ENCODE measurements around the gene RHBDL1.
A peak's percentile ranks its signal among the peaks of the same experiment; 100 is the strongest.
"Not testable (repeated sequence)": the region's sequence is repeated elsewhere in the genome, so short reads cannot be mapped to it uniquely, and the experiment has no call there.

Gene RHBDL1

DNA sequence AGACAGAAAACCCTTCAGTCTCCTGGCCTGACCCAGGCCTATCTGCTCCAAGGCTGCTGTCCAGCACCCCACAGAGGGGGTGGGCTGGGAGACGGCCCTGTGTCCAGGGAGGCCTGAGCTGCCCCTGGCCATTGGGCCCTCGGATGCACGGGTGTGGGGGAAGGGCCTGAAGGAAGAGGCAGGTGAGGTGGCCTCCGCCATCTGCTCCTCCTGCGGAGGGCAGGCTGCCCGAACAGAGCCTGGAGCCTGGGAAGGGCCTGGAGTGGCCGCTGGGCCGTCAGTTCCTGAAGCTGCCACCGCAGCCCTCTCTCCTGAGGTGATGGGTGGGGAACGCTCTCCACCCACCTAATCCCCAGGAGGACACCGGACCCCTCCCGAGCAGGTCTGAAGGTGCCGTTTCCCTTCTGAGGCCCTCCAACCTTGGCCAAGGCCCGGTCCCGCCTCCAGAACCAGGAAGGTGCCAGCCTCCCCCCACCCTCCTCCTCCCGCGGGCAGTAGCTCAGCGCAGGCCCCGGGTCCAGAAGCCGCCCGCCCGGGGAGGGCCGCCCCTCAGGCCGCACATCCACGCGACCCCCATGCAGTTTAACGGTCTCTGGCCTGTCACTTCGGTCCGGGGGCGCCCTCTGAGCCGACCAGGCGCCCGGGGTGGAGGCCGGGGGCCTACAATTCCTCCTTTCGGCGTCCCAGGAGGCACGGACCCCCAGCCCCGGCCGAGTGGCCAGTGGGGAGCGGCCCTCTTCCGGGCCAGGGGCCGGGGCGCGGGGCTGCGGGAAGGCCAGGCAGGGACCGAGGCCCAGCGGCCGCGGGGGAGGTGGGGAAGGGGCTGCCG, 29.3 kb downstream of the RHBDL1 start:
- DNase-seq (ENCODE audit: low read depth in 1 of 2, low spot score in 1 of 2), result no peak

DNA sequence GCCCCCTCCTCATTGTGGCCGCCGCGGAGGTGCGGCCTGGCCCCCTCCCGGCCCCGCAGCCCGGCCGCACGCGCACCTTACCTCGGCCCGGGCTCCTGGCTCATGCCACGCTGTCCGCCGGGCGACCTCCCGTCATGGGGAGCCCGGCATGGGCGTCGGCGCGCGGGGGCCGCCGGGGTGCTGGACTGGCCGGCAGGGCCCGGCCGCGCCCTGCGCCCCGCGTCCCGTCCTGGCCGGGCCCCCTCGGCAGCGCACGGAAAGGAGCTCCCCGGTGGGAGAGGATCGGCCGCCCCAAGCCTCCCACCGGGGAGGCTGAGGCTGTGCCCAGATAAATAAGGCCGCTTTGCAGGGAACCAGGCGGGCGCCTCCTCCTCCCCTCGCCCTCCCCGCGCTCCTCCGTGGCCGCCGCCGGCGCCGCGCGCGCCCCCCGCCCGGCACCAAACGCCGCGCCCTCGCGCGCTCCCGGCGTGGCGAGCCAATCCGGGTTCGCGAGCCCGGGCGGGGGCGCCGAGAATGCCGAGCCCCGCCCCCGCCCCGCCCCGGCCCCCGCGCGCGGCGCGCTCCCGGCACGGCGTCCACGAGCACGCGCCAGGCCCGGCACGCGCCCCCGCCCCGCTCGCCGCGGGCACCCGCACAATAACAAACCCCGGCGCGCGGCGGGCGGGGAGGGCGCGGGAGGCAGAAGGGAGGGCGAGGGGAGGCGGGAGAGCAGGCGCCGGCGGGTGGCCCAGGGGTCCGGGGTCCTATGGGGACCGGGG, 30.1 kb downstream of the RHBDL1 start, which contains the start of gene FBXL16:
Gene FBXL16 (minus strand): TSS at position 371 of the 758 bp plus-strand sequence. CDS start 8,396 bp downstream, outside the sequence.
- DNase-seq (ENCODE audit: low read depth in 1 of 2, low spot score in 1 of 2), result no peak

DNA sequence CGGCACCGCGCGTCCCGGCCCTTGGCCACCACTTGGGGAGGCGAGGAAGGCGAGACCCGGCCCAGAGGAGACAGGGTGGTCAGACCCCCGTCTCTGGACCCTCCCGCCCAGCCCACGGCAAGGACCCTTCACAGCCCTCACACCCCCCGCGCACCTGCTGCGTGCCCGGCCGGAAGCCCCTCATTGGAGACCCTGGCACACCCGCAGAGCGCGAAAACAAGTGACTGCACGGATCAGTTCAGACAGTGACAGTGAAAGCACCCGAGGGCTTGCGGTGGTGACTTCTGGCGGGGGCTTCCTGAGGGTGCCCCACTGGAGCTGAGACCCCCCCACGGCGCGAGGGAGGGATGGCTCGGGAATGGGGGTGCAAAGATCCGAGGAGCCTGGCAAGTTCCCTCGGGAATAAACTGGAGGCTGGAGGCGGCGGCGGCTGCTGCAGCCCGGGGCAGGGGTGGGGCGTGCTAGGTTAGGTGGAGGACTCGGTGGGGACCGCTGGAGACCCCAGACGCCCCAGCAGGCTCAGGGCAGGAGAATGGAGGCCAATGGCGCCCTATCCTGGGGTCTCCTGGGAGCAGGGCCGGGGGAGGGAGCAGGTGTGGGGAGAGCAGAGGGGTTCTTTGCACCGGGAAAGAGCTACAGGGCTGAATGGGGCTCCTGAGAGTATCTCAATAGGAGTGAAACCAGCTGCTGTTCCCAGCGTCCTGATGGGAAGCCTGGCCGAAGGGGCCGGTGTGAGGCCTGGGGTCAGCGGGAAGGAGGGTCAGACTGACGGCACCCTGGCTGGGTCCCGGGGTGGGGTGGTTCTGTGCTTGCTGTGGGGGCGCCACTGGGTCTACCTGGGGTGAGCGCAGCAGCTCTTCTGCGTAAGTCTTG, 31.0 kb downstream of the RHBDL1 start:
- DNase-seq (ENCODE audit: low read depth in 1 of 2, low spot score in 1 of 2), result no peak

DNA sequence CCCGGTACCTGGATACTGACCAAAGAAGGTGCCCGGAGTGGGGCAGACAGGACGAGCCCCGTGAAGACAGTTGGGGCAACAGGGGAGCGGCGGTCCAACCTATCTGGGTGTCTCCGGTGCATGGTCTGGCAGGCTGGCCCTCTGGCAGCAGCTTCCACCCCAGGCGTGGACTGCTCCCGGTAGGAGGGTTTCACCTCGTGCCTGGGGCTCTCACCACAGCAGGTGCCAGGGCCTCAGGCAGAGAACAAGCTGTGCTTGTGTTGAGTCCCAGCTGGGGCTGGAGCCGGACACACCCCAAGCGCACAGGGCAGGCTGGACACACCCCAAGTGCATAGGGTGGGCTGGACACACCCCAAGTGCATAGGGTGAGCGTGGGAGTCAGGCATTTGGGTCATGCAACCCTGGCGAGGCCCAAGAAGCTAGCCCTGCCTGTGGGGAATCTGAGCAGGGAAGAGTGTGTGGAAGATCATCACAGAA, 31.6 kb downstream of the RHBDL1 start:
- no peak for DNase-seq (ENCODE audit: low read depth in 1 of 2, low spot score in 1 of 2)

DNA sequence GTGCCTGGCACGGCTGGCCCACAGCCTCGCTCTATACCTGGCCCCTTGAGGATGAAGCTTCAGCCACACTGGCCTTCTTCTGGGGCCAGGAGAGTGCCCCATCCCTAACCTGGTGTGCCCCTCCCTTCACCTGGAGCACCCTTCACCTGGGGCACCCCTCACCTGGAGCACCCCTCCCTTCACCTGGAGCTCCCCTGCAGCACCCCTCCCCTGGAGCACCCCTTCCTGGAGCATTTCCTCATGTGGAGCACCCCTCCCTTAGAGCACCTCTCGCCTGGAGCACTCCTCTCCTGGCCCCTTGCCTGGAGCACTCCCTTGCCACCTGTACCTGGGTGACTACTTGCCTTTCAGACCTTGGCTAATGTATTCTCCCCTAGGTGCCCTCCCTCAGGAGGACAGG, 32.5 kb downstream of the RHBDL1 start:
- no peak for DNase-seq (ENCODE audit: low read depth in 1 of 2, low spot score in 1 of 2)

DNA sequence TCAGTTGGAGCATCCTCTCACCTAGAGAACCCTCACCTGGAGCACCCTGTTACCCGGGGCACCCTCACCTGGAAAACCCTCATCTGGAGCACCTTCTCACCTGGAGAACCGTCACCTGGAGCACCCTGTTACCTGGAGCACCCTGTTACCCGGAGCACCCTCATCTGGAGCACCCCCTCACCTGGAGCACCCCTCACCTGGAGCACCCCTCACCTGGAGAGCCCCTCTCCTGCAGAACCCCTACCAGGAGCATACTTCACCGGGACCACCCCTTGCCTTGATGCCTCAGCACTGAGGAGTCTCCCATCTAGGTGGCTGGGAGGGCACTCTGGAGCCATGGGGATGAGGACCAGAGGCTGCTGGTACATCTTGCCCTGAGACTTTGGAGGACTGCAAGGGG, 33.5 kb downstream of the RHBDL1 start:
- no peak for DNase-seq (ENCODE audit: low read depth in 1 of 2, low spot score in 1 of 2)

DNA sequence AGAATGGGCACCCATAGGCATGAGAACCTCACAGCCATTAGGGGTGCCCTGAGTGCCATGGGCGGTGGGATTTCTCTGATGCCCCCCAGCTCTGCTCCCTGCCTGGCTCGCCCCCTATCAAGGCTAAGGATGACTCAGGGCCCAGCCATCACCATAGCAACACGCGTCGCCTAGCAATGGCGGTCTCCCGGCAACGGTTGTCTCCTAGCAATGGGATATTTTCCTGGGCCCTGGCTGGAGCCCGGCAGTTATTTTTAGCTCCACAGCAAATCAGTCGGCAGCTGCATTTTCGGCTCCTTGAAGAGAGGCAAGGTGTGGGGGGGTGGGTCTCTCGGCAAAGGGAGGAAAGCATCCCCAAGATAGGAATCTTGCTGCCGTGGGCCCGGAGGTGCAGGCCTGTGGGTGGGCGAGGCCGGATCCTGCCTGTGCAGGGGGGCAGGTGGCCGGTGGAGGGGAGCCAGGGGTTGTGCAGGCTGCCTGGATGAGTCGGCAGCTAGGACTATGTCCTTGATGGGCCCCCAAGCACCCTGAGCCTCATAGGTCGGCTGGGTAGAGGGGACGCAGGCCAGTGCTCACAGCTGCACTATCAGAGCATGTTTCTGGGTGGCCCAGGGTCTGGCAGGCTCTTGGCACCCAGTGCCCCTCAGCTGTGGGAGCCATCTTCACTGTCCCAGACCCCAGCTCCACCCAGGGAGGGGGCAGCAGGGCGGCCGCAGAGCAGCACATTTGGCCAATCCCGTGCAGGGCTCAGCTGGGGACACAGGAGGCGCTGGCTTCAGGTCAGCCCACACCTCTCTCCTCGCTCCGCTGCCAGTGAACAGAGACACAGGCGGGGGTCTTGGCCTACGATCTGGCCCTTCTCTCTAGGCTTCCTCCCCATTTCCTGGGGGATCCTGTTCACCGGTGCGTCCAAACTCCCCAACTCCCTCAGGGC, 34.4 kb downstream of the RHBDL1 start:
- no peak for DNase-seq (ENCODE audit: low read depth in 1 of 2, low spot score in 1 of 2)

DNA sequence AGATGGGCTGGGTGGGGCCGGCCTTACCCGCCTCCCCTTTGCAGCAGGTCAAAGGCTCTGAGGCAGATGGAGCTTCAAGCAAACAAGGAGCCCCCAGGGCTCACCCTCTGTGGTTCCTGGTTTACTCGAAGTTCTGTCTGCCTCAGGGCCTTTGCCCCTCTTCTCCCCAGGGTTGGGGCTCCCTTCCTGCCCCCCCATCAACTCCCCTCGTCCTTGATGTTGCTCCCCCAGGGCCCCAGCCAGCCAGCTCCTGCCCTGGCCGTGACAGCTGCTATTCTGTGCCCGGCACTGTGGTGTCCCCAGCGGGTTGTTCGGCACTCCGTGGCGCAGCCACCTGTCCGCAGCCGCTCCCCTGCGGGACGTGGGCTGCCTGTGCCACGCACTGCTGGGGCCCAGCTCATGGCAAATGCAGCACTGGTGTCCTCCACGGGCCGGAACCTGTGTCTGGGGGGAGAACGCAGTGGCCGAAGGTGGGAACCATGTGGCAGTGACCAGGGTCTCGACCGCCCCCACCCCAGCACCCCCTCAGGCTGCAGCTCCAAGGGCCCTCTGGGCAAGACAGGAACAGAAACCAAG, 35.1 kb downstream of the RHBDL1 start:
- no peak for DNase-seq (ENCODE audit: low read depth in 1 of 2, low spot score in 1 of 2)

DNA sequence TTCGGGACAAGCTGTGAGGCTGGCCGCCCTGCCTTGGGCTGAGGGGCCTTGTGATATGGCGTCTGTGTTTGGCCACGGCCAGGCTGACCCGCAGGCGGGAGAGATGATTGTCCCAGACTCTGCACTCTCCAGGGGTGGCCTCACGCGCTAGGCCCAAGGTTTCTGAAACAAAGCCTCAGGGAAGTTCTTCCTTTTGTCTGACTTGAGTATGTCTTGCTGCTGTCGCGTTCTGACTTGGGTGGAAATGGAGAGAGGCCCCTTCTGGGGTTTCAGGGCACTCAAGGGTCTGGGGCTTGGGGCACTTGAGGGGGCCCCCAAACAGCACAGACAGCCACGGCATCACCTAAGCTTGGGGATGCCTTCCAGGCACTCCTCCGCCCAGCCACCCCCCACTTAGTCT, 35.6 kb downstream of the RHBDL1 start:
- no peak for DNase-seq (ENCODE audit: low read depth in 1 of 2, low spot score in 1 of 2)

DNA sequence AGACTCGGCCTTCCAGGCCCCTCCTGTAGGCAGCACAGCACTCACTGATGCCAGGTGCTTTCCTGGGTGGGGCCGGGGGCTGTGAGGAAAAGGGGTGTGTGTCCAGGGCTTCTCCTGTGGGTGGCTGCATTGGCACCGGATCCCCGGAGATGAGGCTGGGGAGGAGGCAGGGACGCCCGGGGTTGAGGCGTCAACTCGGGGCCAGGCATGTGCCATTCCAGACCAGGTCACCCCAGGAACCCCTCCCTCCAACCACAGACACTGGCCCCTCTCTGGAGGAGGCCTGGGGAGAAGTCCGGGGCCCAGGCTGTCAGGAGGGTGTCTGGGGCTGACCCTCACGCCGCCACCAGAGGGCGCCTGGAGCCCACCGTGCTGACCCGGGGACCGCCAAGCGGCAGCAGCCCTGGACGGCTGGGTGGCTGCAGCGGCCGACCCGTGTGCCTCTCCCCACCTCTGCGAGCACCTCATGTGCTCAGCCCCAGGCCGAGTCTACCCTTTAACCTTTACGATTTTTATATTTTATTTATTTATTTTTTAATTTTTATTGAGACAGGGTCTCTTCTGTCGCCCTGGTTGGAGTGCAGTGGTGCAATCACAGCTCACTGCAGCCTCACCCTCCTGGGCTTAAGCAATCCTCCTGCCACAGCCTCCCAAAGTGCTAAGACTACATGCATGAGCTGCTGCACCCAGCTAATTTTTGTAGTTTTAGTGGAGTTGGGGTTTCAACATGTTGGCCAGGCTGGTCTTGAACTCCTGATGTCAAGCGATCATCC, 36.3 kb downstream of the RHBDL1 start:
- DNase-seq (ENCODE audit: low read depth in 1 of 2, low spot score in 1 of 2), result peak; percentile 65 to 70

DNA sequence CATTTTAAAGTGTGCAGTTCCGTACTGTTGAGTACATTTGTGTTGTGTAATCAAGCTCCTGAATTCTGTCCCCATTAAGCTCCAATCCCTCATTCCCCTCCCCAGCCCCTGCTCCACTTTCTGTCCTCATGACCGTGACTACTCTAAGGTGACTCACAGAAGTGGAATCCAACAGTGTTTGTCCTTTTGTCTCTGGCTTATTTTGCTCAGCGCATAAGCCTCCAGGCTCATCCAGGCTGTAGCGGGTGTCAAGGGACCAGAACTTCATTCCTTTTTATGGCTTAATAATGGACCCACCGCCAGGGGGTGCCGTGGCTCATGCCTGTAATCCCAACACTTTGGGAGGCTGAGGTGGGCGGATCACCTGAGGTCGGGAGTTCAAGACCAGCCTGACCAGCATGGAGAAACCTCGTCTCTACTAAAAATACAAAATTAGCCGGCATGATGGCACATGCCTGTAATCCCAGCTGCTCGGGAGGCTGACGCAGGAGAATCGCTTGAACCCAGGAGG, 37.3 kb downstream of the RHBDL1 start:
- DNase-seq (ENCODE audit: low read depth in 1 of 2, low spot score in 1 of 2), result not testable (repeated sequence)

DNA sequence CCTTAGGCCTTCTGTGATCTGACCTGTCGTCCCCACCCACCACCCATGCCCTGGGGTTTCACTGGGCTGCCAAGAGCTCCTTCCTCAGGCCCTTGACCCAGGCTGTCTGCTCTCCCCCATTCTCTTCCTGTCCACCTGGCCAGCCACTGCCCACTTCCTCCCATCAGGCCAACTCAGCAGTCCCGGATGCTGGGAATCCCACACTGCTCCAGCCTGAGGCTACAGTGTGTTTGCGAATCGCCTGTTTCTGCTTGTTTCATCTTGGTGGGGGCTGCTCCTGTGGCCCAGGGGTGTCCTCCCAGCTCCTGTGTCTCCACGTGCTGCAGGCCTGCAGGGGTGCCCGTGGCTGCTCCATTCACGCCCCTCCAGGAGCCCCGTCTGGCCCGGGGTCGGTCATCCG, 38.6 kb downstream of the RHBDL1 start:
- no peak for DNase-seq (ENCODE audit: low read depth in 1 of 2, low spot score in 1 of 2)

DNA sequence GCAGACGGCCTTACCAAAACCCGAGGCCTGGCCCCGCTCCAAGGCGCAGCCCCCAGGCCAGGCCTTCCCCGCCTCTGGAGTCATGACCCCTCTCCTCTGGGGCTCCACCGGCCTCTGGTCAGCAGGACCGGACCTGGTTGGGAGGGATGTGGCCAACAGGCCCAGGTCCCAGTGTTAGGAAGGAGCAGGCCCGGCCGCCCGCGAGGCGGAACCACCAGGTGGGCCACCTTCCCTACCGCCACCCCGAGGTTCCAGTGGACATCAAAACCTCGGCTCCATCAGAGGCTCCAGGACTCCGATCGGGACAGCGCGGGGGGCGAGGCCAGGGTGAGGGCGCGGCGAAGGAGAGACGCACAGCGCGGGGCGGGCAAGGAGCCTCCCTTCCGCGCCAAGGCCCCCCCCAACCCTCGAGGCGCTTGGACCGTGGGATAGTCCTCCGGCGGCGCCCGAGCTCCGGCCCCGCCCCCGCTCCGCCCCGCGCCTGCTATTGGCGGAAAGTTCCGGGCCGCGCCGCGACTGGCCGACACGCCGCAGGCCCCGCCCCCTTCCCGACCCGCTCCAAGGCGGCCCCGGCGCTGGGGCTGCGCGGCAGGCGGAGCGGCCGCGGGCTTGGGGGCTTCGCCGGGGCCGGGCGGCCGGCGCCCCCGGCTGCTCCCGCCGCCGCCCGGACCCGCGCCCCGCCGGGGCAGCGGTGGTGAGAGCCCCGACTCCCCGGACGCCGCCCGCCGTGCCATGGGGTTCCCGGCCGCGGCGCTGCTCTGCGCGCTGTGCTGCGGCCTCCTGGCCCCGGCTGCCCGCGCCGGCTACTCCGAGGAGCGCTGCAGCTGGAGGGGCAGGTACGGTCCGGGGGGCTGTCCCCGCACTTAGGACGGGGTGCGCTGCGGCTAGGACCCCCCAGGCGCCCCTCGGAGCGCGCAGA, 39.3 kb downstream of the RHBDL1 start, which contains the start of gene METRN:
Gene METRN (plus strand): TSS at position 561 of the 919 bp plus-strand sequence. CDS start 172 bp downstream, at position 733.
- DNase-seq (ENCODE audit: low read depth in 1 of 2, low spot score in 1 of 2), result peak; percentile 76 to 81

DNA sequence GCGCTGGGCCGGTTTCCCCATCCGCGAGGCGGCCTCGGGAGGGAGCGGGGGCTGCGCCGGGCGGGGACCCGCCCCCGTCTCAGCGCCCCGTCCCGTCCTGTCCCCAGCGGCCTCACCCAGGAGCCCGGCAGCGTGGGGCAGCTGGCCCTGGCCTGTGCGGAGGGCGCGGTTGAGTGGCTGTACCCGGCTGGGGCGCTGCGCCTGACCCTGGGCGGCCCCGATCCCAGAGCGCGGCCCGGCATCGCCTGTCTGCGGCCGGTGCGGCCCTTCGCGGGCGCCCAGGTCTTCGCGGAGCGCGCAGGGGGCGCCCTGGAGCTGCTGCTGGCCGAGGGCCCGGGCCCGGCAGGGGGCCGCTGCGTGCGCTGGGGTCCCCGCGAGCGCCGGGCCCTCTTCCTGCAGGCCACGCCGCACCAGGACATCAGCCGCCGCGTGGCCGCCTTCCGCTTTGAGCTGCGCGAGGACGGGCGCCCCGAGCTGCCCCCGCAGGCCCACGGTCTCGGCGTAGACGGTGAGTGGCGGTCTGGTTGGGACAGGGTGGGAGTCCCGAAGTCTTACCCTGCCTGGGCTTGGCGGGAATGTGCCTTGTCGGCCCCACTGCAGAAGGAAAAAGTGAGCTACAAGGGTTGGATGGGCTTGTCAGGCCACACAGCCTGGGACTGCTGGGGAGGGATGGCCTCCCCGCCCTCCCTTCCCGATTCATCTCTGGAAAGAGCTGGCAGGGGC, 40.2 kb downstream of the RHBDL1 start:
- DNase-seq (ENCODE audit: low read depth in 1 of 2, low spot score in 1 of 2), result no peak

DNA sequence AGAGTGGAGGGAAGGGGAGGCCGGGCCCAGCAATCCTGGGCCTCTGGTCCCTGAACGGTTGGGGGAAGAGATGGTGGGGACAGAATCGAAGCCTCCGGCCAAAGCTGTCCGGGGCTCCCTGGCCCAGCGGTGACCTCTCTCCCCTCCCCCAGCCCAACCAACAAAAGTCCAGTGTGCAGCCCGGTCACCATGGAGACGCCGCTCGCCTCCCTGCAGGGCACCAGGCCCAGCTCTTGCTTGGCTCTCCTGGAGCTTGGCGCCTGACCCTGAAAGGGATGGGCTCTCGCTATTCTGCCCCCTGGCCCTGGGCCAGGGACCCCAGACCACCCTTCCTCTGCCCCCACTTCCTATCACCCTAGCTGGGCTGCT, 40.7 kb downstream of the RHBDL1 start:
- no peak for DNase-seq (ENCODE audit: low read depth in 1 of 2, low spot score in 1 of 2)

DNA sequence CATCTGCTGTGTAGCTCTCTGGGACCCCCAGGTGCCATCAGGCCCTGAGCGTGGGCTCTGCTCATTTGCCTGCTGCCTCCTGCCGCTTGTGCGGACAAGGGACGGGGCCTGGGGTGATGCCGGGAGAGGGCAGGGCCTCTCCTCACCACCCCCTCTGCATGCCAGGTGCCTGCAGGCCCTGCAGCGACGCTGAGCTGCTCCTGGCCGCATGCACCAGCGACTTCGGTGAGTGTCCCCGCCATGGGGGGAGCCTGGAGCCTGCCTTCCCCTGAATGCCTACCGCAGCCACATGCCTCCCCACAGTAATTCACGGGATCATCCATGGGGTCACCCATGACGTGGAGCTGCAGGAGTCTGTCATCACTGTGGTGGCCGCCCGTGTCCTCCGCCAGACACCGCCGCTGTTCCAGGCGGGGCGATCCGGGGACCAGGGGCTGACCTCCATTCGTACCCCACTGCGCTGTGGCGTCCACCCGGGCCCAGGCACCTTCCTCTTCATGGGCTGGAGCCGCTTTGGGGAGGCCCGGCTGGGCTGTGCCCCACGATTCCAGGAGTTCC, 41.4 kb downstream of the RHBDL1 start:
- no peak for DNase-seq (ENCODE audit: low read depth in 1 of 2, low spot score in 1 of 2)
